Right lobe of liver (tissue), 6 donors: ENCODE measurements around the gene AMPD3. TPM values are rescaled to one million over a fixed set of nuclear protein-coding genes. Genes with fewer than 3 reads are reported as not detected.
A peak's percentile ranks its signal among the peaks of the same experiment; 100 is the strongest.

Experiments
- ATAC-seq, 4 donors: fragments of 200-7000 bp; cut with Tn5 transposase; one replicate each; pipeline ENCODE4 v1.9.1; 2020; ENCODE audit warnings: mild to moderate bottlenecking in 4 of 4, moderate library complexity in 4 of 4
- DNase-seq, 3 donors: peaks; one replicate each; pipeline ENCODE4 v3.0.0-alpha.2; 2020
- H3K27ac ChIP-seq, 3 donors: fragments of 200-600 bp; one replicate each; pipeline ENCODE4 v1.8.0; 2022
- H3K27me3 ChIP-seq, 2 donors: fragments of 200-600 bp; one replicate each; pipeline ENCODE4 v1.8.0; 2022
- H3K36me3 ChIP-seq, 4 donors: fragments of 200-600 bp; sonication (generic) in 1 of 4; one replicate each; pipeline versions ENCODE4 v1.5.1 to v1.8.0; 2017 to 2022; ENCODE audit warnings: control low read depth in 1 of 4
- H3K4me1 ChIP-seq, 4 donors: fragments of 200-600 bp; sonication (generic) in 1 of 4; one replicate each; pipeline versions ENCODE4 v1.5.1 to v1.8.0; 2017 to 2022; ENCODE audit warnings: control low read depth in 1 of 4
- H3K4me3 ChIP-seq, 3 donors: fragments of 200-600 bp; one replicate each; pipeline ENCODE4 v1.8.0; 2022
- H3K9me3 ChIP-seq, 4 donors: fragments of 200-600 bp; sonication (generic) in 1 of 4; one replicate each; pipeline versions ENCODE4 v1.5.1 to v1.8.0; 2017 to 2022; ENCODE audit warnings: control low read depth in 1 of 4
- CTCF ChIP-seq, 4 donors: fragments of 200-600 bp in 3 of 4; fragments of 450-650 bp in 1 of 4; IDR thresholded peaks; one replicate each; pipeline versions ENCODE4 v1.5.1 to v1.8.0; 2016 to 2022; ENCODE audit warnings: antibody characterized with exemption in 4 of 4, mild to moderate bottlenecking in 2 of 4
- POLR2A ChIP-seq: fragments of 450-650 bp; IDR thresholded peaks from one replicate; pipeline ENCODE4 v1.6.1; 2017; ENCODE audit warnings: antibody characterized with exemption, mild to moderate bottlenecking
- WGBS: methylation state at CpG from one replicate; pipeline ENCODE4 v1.1.6; 2018; ENCODE audit warnings: low coverage, low lambda C conversion rate; ENCODE audit not compliant: insufficient coverage; ENCODE audit errors: missing lambda C conversion rate; 5-methylcytosine and 5-hydroxymethylcytosine counted together
- intact Hi-C, 2 donors: fragments of 100-400 bp; cut with DNase I; formaldehyde crosslinking; loops; one replicate each; pipeline versions ENCODE4 v1.11.2 to v1.14.1; 2022
- total RNA-seq, 6 experiments: library from RNA; depleted of rRNA in 2 of 6; stranded (reverse); fragments of >200 nt in 2 of 6; fragmentation: NEBNext Ultra II Directional in 3 of 6; extraction: Animal tissue kit (Norgen Biotek cat#: 25700) in 3 of 6; gene quantifications; one replicate each; pipeline versions ENCODE4 v1.1.0 to v1.2.4, GENCODE V29; 2016 to 2023
- donor health status: DM: no; HTN: yes; CAD: no.
- donor health status: DM: no; HTN: no; CAD: no.
- donor health status: DM: no; HTN: no; CAD: no.
- donor health status: DM: no; HTN: yes; CAD: no.
- donor health status: DM: no; HTN: yes; CAD: no.

AMPD3 gene
- total RNA-seq, 6 experiments from 2014 or later: 0.98 to 5.0 (median 1.8) TPM

GRCh38 chr11:10484461-10485180, 29.6 kb downstream of the AMPD3 start:
- H3K36me3 ChIP-seq: no peaks in the 10 kb centered on the region
- no peak for TF ChIP-seq CTCF (IDR thresholded peaks at IDR 0.05)
- no peak for TF ChIP-seq POLR2A
- WGBS: 80% methylated on average over 8 of the region's 16 CpGs

GRCh38 chr11:10485646-10486045, 30.6 kb downstream of the AMPD3 start:
- DNase-seq (no peak), ATAC-seq (no peak)
- no peaks in the 10 kb centered on the region for H3K9me3 ChIP-seq
- no peak overlapping the region for H3K4me3 ChIP-seq
- no peak for TF ChIP-seq POLR2A
- TF ChIP-seq CTCF (IDR thresholded peaks at IDR 0.05): no peak
- WGBS: no CpG with 5 or more reads among the region's 2 CpGs
- H3K36me3 ChIP-seq: no peaks in the 10 kb centered on the region
- no peak overlapping the region for H3K27ac ChIP-seq
- no peaks in the 10 kb centered on the region for H3K27me3 ChIP-seq
- peaks cover 0 to under 1% (median 0%) of the 10 kb centered on the region in 4 donors for H3K4me1 ChIP-seq
- intact Hi-C loops: no loop called here

More at GRCh38 chr11:10484461-10485180, 29.6 kb downstream of the AMPD3 start:
- no peaks in the 10 kb centered on the region for H3K4me1 ChIP-seq
- H3K4me3 ChIP-seq: no peak overlapping the region
- intact Hi-C loops: no loop called here
- no peaks in the 10 kb centered on the region for H3K9me3 ChIP-seq
- H3K27me3 ChIP-seq: no peaks in the 10 kb centered on the region
- DNase-seq (peak in 1 of 3 donors; percentile 32), ATAC-seq (no peak)
- no peak overlapping the region for H3K27ac ChIP-seq

- Histone ChIP-seq H3K36me3 (no peaks in the 10 kb centered on the region), H3K27me3 (no peaks in the 10 kb centered on the region), H3K4me1 (peaks cover 0 to 4% (median 0%) of the 10 kb centered on the region in 4 donors), H3K4me3 (no peak overlapping the region), H3K9me3 (no peaks in the 10 kb centered on the region), H3K27ac (no peak overlapping the region)
- 97% methylated on average over 5 of the region's 10 CpGs for WGBS
- ATAC-seq: no peak
- no peak for TF ChIP-seq CTCF (IDR thresholded peaks at IDR 0.05)
- no peak for TF ChIP-seq POLR2A
- DNase-seq: no peak
- intact Hi-C loops: no loop called here
Observed at GRCh38 chr11:10486161-10486840, 31.2 kb downstream of the AMPD3 start.

- TF ChIP-seq CTCF (IDR thresholded peaks at IDR 0.05) (no peak), POLR2A (no peak)
- Histone ChIP-seq H3K9me3 (no peaks in the 10 kb centered on the region), H3K4me1 (peaks cover 0 to 4% (median 0%) of the 10 kb centered on the region in 4 donors), H3K27ac (no peak overlapping the region), H3K4me3 (no peak overlapping the region), H3K27me3 (no peaks in the 10 kb centered on the region), H3K36me3 (no peaks in the 10 kb centered on the region)
- ATAC-seq (no peak), DNase-seq (peak in 1 of 3 donors; percentile 34)
- intact Hi-C loops: no loop called here
- 90% methylated on average over 2 of the region's 16 CpGs for WGBS
Observed at GRCh38 chr11:10487002-10487647, 32.1 kb downstream of the AMPD3 start.
